ENCODE data around the gene AMIGO3.

DNA sequence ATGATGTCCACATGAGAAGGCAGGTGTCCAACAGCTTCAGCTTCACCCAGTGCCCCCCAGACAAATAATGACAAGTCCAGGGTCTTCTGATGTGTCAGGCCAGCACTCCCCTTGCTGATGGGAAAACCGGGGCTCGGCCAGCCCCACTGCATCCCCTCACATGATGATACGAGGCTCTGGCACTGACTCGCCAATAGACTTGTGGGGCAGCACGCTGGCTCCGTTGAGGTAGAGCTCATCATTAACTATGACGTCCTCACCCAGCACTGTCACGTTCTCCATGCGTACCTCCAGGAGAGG lies 2.1 kb upstream of the AMIGO3 start:
- TF ChIP-seq, protein P1, sequence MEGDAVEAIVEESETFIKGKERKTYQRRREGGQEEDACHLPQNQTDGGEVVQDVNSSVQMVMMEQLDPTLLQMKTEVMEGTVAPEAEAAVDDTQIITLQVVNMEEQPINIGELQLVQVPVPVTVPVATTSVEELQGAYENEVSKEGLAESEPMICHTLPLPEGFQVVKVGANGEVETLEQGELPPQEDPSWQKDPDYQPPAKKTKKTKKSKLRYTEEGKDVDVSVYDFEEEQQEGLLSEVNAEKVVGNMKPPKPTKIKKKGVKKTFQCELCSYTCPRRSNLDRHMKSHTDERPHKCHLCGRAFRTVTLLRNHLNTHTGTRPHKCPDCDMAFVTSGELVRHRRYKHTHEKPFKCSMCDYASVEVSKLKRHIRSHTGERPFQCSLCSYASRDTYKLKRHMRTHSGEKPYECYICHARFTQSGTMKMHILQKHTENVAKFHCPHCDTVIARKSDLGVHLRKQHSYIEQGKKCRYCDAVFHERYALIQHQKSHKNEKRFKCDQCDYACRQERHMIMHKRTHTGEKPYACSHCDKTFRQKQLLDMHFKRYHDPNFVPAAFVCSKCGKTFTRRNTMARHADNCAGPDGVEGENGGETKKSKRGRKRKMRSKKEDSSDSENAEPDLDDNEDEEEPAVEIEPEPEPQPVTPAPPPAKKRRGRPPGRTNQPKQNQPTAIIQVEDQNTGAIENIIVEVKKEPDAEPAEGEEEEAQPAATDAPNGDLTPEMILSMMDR (conservative IDR thresholded peaks at IDR 0.05 in 1 of 2, IDR thresholded peaks at IDR 0.05 in 1 of 2; ENCODE audit: extremely low read depth in 1 of 2, insufficient read depth in 1 of 2, low read depth in 1 of 2, low read length in 2 of 2) = no peak
- TF ChIP-seq EZH2 (IDR thresholded peaks at IDR 0.05; ENCODE audit: borderline replicate concordance, low read length) = no peak
